SK-N-SH treated with all-trans-retinoic acid at 6 μM for 48 hours (cell line): ENCODE data around the gene CDHR5.

Experiments used
- ATAC-seq: fragments of 200-7000 bp; cut with Tn5 transposase; 3 replicates; pipeline ENCODE4 v1.9.1; 2020; ENCODE audit warnings: mild to moderate bottlenecking, moderate library complexity
- ARNTL ChIP-seq: fragments of 450-650 bp; formaldehyde crosslinking; IDR thresholded peaks from 2 replicates; pipeline ENCODE4 v1.5.0; 2020; ENCODE audit warnings: low read depth, mild to moderate bottlenecking, moderate library complexity, borderline replicate concordance
- CSDC2 ChIP-seq: fragments of 250-450 bp; sonication (Bioruptor Pico); IDR thresholded peaks from 2 replicates; pipeline ENCODE4 v1.5.0; 2020; ENCODE audit warnings: mild to moderate bottlenecking, moderate library complexity
- ESRRG ChIP-seq: fragments of 250-450 bp; sonication (Bioruptor Pico); IDR thresholded peaks from 2 replicates; pipeline ENCODE4 v1.6.1; 2021; ENCODE audit warnings: mild to moderate bottlenecking
- GLIS3 ChIP-seq: fragments of 250-450 bp; sonication (Bioruptor Pico); IDR thresholded peaks from 2 replicates; pipeline ENCODE4 v1.5.0; 2020; ENCODE audit warnings: mild to moderate bottlenecking, moderate library complexity
- OSR1 ChIP-seq: fragments of 250-450 bp; sonication (Bioruptor Pico); IDR thresholded peaks from 2 replicates; pipeline ENCODE4 v1.8.0; 2022; ENCODE audit warnings: moderate library complexity, mild to moderate bottlenecking, inconsistent platforms
- PPARA ChIP-seq: fragments of 250-450 bp; sonication (Bioruptor Pico); IDR thresholded peaks from 2 replicates; pipeline ENCODE4 v1.5.0; 2020; ENCODE audit warnings: mild to moderate bottlenecking, borderline replicate concordance
- RARB ChIP-seq: fragments of 250-450 bp; sonication (Bioruptor Pico); IDR thresholded peaks from 2 replicates; pipeline ENCODE4 v1.8.0; 2021; ENCODE audit warnings: mild to moderate bottlenecking, moderate library complexity
- SNAI2 ChIP-seq: fragments of 250-450 bp; sonication (Bioruptor Pico); IDR thresholded peaks from 2 replicates; pipeline ENCODE4 v1.5.0; 2020; ENCODE audit warnings: mild to moderate bottlenecking, moderate library complexity
- TCF4 ChIP-seq: fragments of 250-450 bp; sonication (Bioruptor Pico); IDR thresholded peaks from 2 replicates; pipeline ENCODE4 v1.8.0; 2021; ENCODE audit warnings: mild to moderate bottlenecking, moderate library complexity, borderline replicate concordance
- TOX ChIP-seq: fragments of 250-450 bp; sonication (Bioruptor Pico); IDR thresholded peaks from 2 replicates; pipeline ENCODE4 v1.8.0; 2021; ENCODE audit warnings: mild to moderate bottlenecking, moderate library complexity, borderline replicate concordance
- ZC3H10 ChIP-seq: fragments of 250-450 bp; sonication (Bioruptor Pico); IDR thresholded peaks from 2 replicates; pipeline ENCODE4 v1.5.1; 2021; ENCODE audit warnings: mild to moderate bottlenecking, moderate library complexity
- ZFP3 ChIP-seq: fragments of 250-450 bp; sonication (Bioruptor Pico); IDR thresholded peaks from 2 replicates; pipeline ENCODE4 v1.5.0; 2020; ENCODE audit warnings: mild to moderate bottlenecking, moderate library complexity
- ZFP30 ChIP-seq: fragments of 450-650 bp; formaldehyde crosslinking; IDR thresholded peaks from 2 replicates; pipeline ENCODE4 v1.5.0; 2022; ENCODE audit warnings: mild to moderate bottlenecking, moderate library complexity
- ZNF565 ChIP-seq: fragments of 450-650 bp; formaldehyde crosslinking; conservative IDR thresholded peaks from 2 replicates; pipeline ENCODE4 v1.5.0; 2020; ENCODE audit warnings: low read depth, mild to moderate bottlenecking, moderate library complexity
- ZNF70 ChIP-seq: fragments of 450-650 bp; formaldehyde crosslinking; IDR thresholded peaks from 2 replicates; pipeline ENCODE4 v1.5.0; 2020; ENCODE audit warnings: mild to moderate bottlenecking, moderate library complexity
- ZNF8 ChIP-seq: fragments of 450-650 bp; formaldehyde crosslinking; IDR thresholded peaks from 2 replicates; pipeline ENCODE4 v1.5.0; 2020; ENCODE audit warnings: mild to moderate bottlenecking, moderate library complexity
- TF ChIP-seq, protein P1 (sequence below): fragments of 250-450 bp; sonication (Bioruptor Pico); IDR thresholded peaks from 2 replicates; pipeline ENCODE4 v1.5.1; 2020; ENCODE audit warnings: low read depth, mild to moderate bottlenecking, moderate library complexity
- TF ChIP-seq, protein P2 (sequence below): fragments of 250-450 bp; sonication (Bioruptor Pico); IDR thresholded peaks from 2 replicates; pipeline ENCODE4 v1.5.0; 2020; ENCODE audit warnings: mild to moderate bottlenecking, moderate library complexity
- TF ChIP-seq, protein P3 (sequence below): fragments of 250-450 bp; sonication (Bioruptor Pico); IDR thresholded peaks from 2 replicates; pipeline ENCODE4 v1.8.0; 2020; ENCODE audit warnings: mild to moderate bottlenecking, moderate library complexity, borderline replicate concordance
- TF ChIP-seq, protein P4 (sequence below): fragments of 250-450 bp; sonication (Bioruptor Pico); IDR thresholded peaks from 2 replicates; pipeline ENCODE4 v1.5.1; 2021; ENCODE audit warnings: mild to moderate bottlenecking, moderate library complexity

CDHR5 gene

DNA sequence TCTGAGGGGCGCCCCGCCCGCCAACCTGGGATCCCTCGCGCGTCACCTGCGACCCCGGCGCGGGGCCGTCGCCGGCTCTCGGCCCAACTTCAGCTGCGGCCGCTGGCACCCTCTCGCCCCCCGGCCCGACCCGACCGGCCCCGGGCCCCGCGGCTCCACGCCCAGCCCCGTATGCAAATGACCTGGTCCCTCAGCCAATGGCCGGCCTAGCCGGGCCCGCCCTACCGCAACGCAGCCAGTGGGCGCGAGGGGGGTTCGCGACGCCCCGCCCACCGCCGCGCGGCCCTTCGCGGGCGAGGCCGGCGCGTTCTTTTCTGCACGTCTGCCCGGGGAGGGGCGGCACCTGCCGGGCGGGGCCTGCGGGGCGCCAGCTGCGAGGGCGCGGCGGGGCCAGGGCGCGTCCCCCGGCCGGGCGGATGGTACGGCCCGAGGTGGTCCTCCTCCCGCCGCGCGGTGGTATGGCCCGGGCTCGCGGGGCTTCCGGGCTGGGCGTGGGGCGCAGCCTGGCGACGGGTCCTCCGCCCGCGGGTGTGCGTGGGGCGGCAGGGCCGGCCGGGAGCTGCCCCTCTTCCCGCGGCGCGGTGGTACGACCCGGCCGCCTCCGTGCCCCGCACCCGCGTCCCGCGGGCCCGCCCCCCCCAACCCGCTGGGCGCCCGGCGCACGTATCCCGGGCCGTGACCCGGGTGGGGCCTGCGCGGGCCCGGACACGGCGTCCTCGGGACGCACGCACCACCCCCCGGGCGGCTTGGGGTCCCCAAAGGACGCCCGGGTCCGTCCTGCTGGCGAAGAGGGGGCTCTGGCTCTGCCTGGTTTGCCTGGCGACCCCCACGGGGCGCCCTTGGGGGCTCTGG lies 56.2 kb downstream of the CDHR5 start:
- peak; percentile 95 for ATAC-seq
- TF ChIP-seq ZC3H10 (CRISPR knock-in tag): no peak

DNA sequence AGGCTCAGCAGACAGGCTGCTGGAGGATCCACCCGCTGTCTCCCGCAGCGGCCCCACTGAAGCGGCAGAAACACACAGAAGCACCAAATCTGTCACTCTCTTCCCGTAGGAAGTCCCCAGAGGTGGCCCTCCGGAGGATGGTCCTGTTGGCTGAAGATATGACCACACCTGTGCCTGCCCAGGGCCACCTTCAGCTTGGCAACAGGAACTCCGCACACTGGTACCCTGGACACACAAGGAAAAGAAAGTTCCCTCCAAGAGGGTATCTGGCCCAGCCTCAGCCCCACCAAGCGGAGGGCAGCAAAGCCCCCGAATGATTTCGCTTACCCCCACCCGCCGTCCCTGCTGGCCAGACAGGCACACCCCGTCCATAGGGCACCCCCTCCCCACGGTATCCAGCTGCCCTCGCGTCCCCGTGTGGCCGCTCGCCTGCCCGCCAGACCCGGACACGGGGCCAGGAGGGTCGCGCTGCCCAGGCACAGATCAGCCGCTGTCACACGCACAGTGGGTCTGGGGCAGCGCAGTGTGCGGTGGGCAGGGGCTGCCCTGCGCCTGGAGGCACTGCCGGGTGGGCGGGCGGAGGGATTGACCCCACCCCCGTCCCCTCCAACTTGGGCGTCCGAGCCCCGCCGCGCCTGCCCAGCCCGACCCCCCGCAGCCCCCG lies 57.0 kb downstream of the CDHR5 start:
- no peak for TF ChIP-seq SNAI2 (CRISPR knock-in tag)
- ATAC-seq: no peak

DNA sequence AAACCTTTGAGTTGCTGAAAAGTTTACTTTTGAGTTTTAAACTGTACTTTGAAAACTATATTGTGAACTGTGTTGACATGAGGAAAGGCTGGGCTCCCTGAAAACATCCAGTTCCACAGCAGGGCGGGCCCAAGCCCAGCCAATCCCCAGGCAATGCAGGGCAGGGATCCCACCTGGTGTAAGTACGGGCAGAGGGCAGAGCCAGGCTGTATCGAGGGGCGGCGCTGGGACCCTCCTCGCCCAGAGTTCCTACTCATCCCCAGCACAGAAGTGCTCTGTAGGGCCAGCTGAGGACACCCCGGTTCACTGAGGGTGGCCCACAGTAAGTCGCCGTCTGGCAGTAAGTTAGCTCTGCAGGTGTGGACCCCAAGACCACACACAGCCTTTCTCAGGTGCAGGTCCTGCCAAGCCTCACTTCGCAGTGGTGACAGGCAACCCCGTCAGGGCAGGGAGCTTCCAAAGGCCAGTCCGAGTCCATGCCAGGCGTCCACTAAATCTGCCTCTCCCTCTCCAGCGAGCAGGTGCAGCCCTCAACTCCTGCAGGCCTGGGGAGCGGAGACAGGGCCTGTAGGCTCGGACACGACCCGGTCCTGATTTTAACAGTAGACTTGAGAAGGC lies 57.6 kb downstream of the CDHR5 start:
- no peak for ATAC-seq
- TF ChIP-seq, protein P1, sequence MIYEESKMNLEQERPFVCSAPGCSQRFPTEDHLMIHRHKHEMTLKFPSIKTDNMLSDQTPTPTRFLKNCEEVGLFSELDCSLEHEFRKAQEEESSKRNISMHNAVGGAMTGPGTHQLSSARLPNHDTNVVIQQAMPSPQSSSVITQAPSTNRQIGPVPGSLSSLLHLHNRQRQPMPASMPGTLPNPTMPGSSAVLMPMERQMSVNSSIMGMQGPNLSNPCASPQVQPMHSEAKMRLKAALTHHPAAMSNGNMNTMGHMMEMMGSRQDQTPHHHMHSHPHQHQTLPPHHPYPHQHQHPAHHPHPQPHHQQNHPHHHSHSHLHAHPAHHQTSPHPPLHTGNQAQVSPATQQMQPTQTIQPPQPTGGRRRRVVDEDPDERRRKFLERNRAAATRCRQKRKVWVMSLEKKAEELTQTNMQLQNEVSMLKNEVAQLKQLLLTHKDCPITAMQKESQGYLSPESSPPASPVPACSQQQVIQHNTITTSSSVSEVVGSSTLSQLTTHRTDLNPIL (CRISPR knock-in tag): no peak
- TF ChIP-seq, protein P2, sequence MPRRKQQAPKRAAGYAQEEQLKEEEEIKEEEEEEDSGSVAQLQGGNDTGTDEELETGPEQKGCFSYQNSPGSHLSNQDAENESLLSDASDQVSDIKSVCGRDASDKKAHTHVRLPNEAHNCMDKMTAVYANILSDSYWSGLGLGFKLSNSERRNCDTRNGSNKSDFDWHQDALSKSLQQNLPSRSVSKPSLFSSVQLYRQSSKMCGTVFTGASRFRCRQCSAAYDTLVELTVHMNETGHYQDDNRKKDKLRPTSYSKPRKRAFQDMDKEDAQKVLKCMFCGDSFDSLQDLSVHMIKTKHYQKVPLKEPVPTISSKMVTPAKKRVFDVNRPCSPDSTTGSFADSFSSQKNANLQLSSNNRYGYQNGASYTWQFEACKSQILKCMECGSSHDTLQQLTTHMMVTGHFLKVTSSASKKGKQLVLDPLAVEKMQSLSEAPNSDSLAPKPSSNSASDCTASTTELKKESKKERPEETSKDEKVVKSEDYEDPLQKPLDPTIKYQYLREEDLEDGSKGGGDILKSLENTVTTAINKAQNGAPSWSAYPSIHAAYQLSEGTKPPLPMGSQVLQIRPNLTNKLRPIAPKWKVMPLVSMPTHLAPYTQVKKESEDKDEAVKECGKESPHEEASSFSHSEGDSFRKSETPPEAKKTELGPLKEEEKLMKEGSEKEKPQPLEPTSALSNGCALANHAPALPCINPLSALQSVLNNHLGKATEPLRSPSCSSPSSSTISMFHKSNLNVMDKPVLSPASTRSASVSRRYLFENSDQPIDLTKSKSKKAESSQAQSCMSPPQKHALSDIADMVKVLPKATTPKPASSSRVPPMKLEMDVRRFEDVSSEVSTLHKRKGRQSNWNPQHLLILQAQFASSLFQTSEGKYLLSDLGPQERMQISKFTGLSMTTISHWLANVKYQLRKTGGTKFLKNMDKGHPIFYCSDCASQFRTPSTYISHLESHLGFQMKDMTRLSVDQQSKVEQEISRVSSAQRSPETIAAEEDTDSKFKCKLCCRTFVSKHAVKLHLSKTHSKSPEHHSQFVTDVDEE (CRISPR knock-in tag): no peak
- TF ChIP-seq ZC3H10 (CRISPR knock-in tag) (no peak), TOX (CRISPR knock-in tag) (no peak), ARNTL (CRISPR knock-in tag) (no peak), ZNF565 (no peak), GLIS3 (no peak), SNAI2 (CRISPR knock-in tag) (no peak), ZFP3 (no peak), ZNF70 (CRISPR knock-in tag) (no peak), ESRRG (CRISPR knock-in tag) (no peak), RARB (CRISPR knock-in tag) (no peak), OSR1 (CRISPR knock-in tag) (no peak), ZFP30 (no peak), ZNF8 (CRISPR knock-in tag) (no peak), PPARA (CRISPR knock-in tag) (no peak), CSDC2 (CRISPR knock-in tag) (no peak), TCF4 (CRISPR knock-in tag) (no peak)
- TF ChIP-seq, protein P3, sequence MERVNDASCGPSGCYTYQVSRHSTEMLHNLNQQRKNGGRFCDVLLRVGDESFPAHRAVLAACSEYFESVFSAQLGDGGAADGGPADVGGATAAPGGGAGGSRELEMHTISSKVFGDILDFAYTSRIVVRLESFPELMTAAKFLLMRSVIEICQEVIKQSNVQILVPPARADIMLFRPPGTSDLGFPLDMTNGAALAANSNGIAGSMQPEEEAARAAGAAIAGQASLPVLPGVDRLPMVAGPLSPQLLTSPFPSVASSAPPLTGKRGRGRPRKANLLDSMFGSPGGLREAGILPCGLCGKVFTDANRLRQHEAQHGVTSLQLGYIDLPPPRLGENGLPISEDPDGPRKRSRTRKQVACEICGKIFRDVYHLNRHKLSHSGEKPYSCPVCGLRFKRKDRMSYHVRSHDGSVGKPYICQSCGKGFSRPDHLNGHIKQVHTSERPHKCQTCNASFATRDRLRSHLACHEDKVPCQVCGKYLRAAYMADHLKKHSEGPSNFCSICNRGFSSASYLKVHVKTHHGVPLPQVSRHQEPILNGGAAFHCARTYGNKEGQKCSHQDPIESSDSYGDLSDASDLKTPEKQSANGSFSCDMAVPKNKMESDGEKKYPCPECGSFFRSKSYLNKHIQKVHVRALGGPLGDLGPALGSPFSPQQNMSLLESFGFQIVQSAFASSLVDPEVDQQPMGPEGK: no peak
- TF ChIP-seq, protein P4, sequence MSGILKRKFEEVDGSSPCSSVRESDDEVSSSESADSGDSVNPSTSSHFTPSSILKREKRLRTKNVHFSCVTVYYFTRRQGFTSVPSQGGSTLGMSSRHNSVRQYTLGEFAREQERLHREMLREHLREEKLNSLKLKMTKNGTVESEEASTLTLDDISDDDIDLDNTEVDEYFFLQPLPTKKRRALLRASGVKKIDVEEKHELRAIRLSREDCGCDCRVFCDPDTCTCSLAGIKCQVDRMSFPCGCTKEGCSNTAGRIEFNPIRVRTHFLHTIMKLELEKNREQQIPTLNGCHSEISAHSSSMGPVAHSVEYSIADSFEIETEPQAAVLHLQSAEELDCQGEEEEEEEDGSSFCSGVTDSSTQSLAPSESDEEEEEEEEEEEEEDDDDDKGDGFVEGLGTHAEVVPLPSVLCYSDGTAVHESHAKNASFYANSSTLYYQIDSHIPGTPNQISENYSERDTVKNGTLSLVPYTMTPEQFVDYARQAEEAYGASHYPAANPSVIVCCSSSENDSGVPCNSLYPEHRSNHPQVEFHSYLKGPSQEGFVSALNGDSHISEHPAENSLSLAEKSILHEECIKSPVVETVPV (CRISPR knock-in tag): no peak
